Keratinocyte (primary cell): ENCODE data around the gene KLHDC4. TPM values are rescaled to one million over a fixed set of nuclear protein-coding genes. Genes with fewer than 3 reads are reported as not detected.
"Not testable (repeated sequence)": the region's sequence is repeated elsewhere in the genome, so short reads cannot be mapped to it uniquely, and the experiment has no call there.

ENCODE experiments used
- DNase-seq: peaks from one replicate; pipeline ENCODE4 v3.0.0-alpha.2; 2011; ENCODE audit warnings: low read depth, missing footprints, low spot score
- FAIRE-seq: peaks from 2 replicates; lab custom pipeline; 2011; peaks lifted over from hg19 to GRCh38; lab: Jason Lieb, UNC
- H2AFZ ChIP-seq: 2 replicates; pipeline ENCODE4 v1.6.0; 2012; ENCODE audit warnings: low read length, control low read depth, inconsistent platforms; ENCODE audit not compliant: control insufficient read depth
- H3K27ac ChIP-seq: 2 replicates; pipeline ENCODE4 v1.5.1; 2011; ENCODE audit warnings: low read length; ENCODE audit not compliant: control insufficient read depth, insufficient read depth
- H3K27me3 ChIP-seq: 3 replicates; pipeline ENCODE4 v1.6.0; 2011; ENCODE audit warnings: low read length; ENCODE audit not compliant: control insufficient read depth, insufficient read depth; ENCODE audit errors: extremely low read depth
- H3K36me3 ChIP-seq, 2 experiments: 2 replicates in 1 of 2; 3 replicates in 1 of 2; pipeline ENCODE4 v1.5.1; 2011; ENCODE audit warnings: low read length in 2 of 2, mild to moderate bottlenecking in 1 of 2; ENCODE audit not compliant: control insufficient read depth in 2 of 2, insufficient read depth in 2 of 2; ENCODE audit errors: extremely low read depth in 1 of 2
- H3K4me1 ChIP-seq: 3 replicates; pipeline ENCODE4 v1.5.1; 2011; ENCODE audit warnings: low read length; ENCODE audit not compliant: control insufficient read depth, insufficient read depth; ENCODE audit errors: extremely low read depth
- H3K4me2 ChIP-seq: 3 replicates; pipeline ENCODE4 v1.6.0; 2011; ENCODE audit warnings: low read depth, low read length; ENCODE audit not compliant: control insufficient read depth, insufficient read depth; ENCODE audit errors: extremely low read depth
- H3K4me3 ChIP-seq, 3 experiments: fragments of 200-600 bp in 1 of 3; sonication (generic) in 1 of 3; 2 replicates in 2 of 3; 3 replicates in 1 of 3; pipeline ENCODE4 v1.5.1; 2011 to 2016; ENCODE audit warnings: low read length in 3 of 3, mild to moderate bottlenecking in 3 of 3, control low read depth in 2 of 3, inconsistent platforms in 1 of 3, low read depth in 1 of 3, mixed read lengths in 1 of 3, mixed run types in 1 of 3, moderate library complexity in 1 of 3; ENCODE audit not compliant: control insufficient read depth in 2 of 3, insufficient read depth in 2 of 3; ENCODE audit errors: extremely low read depth in 1 of 3
- H3K79me2 ChIP-seq: 2 replicates; pipeline ENCODE4 v1.6.0; 2012; ENCODE audit warnings: low read length; ENCODE audit not compliant: control insufficient read depth, insufficient read depth
- H3K9ac ChIP-seq: 3 replicates; pipeline ENCODE4 v1.6.0; 2011; ENCODE audit warnings: low read length; ENCODE audit not compliant: control insufficient read depth, insufficient read depth; ENCODE audit errors: extremely low read depth
- H3K9me1 ChIP-seq: 3 replicates; pipeline ENCODE4 v1.6.0; 2011; ENCODE audit warnings: low read length; ENCODE audit not compliant: control insufficient read depth, insufficient read depth; ENCODE audit errors: extremely low read depth
- H3K9me3 ChIP-seq: 2 replicates; pipeline ENCODE4 v1.5.1; 2012; ENCODE audit warnings: low read depth, low read length; ENCODE audit not compliant: control insufficient read depth
- H4K20me1 ChIP-seq: 3 replicates; pipeline ENCODE4 v1.6.0; 2011; ENCODE audit warnings: low read length; ENCODE audit not compliant: control insufficient read depth, insufficient read depth; ENCODE audit errors: extremely low read depth
- EZH2 ChIP-seq: IDR thresholded peaks from one replicate; pipeline ENCODE4 v1.6.1; 2012; ENCODE audit warnings: inconsistent platforms, mild to moderate bottlenecking, low read length, moderate library complexity
- dilution Hi-C: fragments of 300-500 bp; cut with MboI; formaldehyde crosslinking; loops from one replicate; pipeline ENCODE4 v1.7.0; 2020; ENCODE audit warnings: low sequenced_read_pairs; ENCODE audit not compliant: extremely low pct_ligation_motif_present
- polyA plus RNA-seq, 5 experiments: library from polyadenylated mRNA; depleted of rRNA in 3 of 5; stranded (reverse) in 3 of 5; stranded (forward) in 1 of 5; unstranded in 1 of 5; fragments of >200 nt; gene quantifications; 1 replicate in 1 of 5; 2 replicates in 3 of 5; 3 replicates in 1 of 5; pipeline versions ENCODE4 v1.2.1 to v1.2.3, GENCODE V29; 2011 to 2012; ENCODE audit warnings: missing spikeins in 2 of 5, low read depth in 1 of 5, low replicate concordance in 1 of 5
- TF ChIP-seq, protein P1 (sequence below), 3 experiments: IDR thresholded peaks in 1 of 3; conservative IDR thresholded peaks in 1 of 3; optimal IDR thresholded peaks in 1 of 3; 2 replicates in 2 of 3; 3 replicates in 1 of 3; pipeline versions ENCODE3 to v1.5.1; 2011; ENCODE audit warnings: low read length in 3 of 3, mild to moderate bottlenecking in 3 of 3, moderate library complexity in 2 of 3, control low read depth in 1 of 3, inconsistent platforms in 1 of 3; ENCODE audit not compliant: insufficient read depth in 2 of 3; ENCODE audit errors: extremely low read depth in 1 of 3

Gene KLHDC4
- polyA plus RNA-seq, 1 donor (not counting 4 experiments of a cell fraction or from before 2014, with no cell fraction given): 13.4 TPM

DNA sequence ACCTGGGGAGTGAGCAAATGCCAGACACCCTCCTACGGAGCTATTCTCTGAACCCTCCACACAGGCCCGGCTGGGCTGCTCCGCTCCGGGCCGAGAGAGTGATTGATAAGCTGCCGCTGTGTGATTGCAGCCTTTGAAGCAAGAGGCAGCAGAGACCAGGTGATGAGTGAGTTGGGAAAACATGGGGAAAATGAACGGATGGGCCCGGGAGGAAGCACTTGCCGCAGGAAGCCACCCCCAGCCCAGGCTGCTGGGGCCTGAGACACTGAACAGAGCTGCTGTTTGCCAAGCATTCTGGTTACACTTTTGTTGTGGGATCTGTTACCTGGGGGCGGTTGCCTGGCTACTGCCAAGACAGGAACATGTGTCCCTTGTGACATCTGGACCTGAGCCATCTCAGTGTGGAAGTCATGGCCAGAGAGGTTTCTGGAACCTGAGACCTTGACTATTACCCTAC lies 46.4 kb upstream of the KLHDC4 start:
- H3K79me2 ChIP-seq: no peaks in the 10 kb centered on the region
- H3K27me3 ChIP-seq: no peaks in the 10 kb centered on the region
- H3K4me3 ChIP-seq: no peak overlapping the region
- dilution Hi-C loops: no loop called here
- H3K4me2 ChIP-seq: no peak overlapping the region
- H4K20me1 ChIP-seq: no peaks in the 10 kb centered on the region
- no peak for DNase-seq
- H3K9ac ChIP-seq: no peak overlapping the region
- FAIRE-seq: no peak
- no peak overlapping the region for H3K27ac ChIP-seq
- no peaks in the 10 kb centered on the region for H3K9me1 ChIP-seq
- peaks cover 14% of the 10 kb centered on the region for H3K9me3 ChIP-seq
- H3K4me1 ChIP-seq: peaks cover 19% of the 10 kb centered on the region
- TF ChIP-seq, protein P1, sequence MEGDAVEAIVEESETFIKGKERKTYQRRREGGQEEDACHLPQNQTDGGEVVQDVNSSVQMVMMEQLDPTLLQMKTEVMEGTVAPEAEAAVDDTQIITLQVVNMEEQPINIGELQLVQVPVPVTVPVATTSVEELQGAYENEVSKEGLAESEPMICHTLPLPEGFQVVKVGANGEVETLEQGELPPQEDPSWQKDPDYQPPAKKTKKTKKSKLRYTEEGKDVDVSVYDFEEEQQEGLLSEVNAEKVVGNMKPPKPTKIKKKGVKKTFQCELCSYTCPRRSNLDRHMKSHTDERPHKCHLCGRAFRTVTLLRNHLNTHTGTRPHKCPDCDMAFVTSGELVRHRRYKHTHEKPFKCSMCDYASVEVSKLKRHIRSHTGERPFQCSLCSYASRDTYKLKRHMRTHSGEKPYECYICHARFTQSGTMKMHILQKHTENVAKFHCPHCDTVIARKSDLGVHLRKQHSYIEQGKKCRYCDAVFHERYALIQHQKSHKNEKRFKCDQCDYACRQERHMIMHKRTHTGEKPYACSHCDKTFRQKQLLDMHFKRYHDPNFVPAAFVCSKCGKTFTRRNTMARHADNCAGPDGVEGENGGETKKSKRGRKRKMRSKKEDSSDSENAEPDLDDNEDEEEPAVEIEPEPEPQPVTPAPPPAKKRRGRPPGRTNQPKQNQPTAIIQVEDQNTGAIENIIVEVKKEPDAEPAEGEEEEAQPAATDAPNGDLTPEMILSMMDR (optimal IDR thresholded peaks at IDR 0.05 in 1 of 3, IDR thresholded peaks at IDR 0.05 in 1 of 3, conservative IDR thresholded peaks at IDR 0.05 in 1 of 3; ENCODE audit: extremely low read depth in 1 of 3, insufficient read depth in 2 of 3, low read length in 3 of 3): no peak
- TF ChIP-seq EZH2: no peak
- no peaks in the 10 kb centered on the region for H3K36me3 ChIP-seq
- no peak overlapping the region for H2AFZ ChIP-seq

DNA sequence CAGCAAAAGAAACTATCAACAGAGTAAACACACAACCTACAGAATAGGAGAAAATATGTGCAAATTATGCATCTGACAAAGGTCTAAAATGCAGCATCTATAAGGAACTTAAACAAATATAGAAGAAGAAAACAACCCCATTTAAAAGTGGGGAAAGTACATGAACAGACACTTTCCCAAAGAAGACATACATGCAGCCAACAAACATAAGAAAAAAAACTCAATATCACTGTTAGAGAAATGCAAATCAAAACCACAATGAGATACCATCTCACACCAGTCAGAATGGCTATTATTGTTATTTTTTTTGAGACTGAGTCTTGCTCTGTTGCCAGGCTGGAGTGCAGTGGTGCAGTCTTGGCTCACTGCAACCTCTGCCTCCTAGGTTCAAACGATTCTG lies 45.7 kb upstream of the KLHDC4 start:
- DNase-seq, H3K4me2 ChIP-seq, H3K9ac ChIP-seq, H3K27ac ChIP-seq, H2AFZ ChIP-seq, H3K27me3 ChIP-seq, H3K36me3 ChIP-seq, H3K4me3 ChIP-seq, H3K79me2 ChIP-seq, dilution Hi-C loops, H3K9me1 ChIP-seq, FAIRE-seq, H4K20me1 ChIP-seq: not testable (repeated sequence)
- peaks cover 23% of the 10 kb centered on the region for H3K4me1 ChIP-seq
- peaks cover 10% of the 10 kb centered on the region for H3K9me3 ChIP-seq
